Tibial nerve (tissue), 4 donors: Measurements from ENCODE around the gene ZBTB7C.

Experiments
- EP300 ChIP-seq, 2 donors: sonication (generic); formaldehyde crosslinking; IDR thresholded peaks; one replicate each; pipeline ENCODE4 v1.6.1; 2017; ENCODE audit warnings: antibody characterized with exemption in 2 of 2, mild to moderate bottlenecking in 1 of 2
- POLR2A ChIP-seq, 2 donors: fragments of 450-650 bp; IDR thresholded peaks; one replicate each; pipeline ENCODE4 v1.6.1; 2017; ENCODE audit warnings: antibody characterized with exemption in 2 of 2, mild to moderate bottlenecking in 2 of 2, moderate library complexity in 2 of 2
- TF ChIP-seq, protein P1 (sequence below), 5 experiments: fragments of 200-600 bp in 3 of 5; fragments of 450-650 bp in 2 of 5; sonication (generic) in 3 of 5; IDR thresholded peaks; one replicate each; pipeline ENCODE4 v1.5.1; 2016 to 2019; ENCODE audit warnings: antibody characterized with exemption in 5 of 5, mild to moderate bottlenecking in 3 of 5, moderate library complexity in 2 of 5

DNA sequence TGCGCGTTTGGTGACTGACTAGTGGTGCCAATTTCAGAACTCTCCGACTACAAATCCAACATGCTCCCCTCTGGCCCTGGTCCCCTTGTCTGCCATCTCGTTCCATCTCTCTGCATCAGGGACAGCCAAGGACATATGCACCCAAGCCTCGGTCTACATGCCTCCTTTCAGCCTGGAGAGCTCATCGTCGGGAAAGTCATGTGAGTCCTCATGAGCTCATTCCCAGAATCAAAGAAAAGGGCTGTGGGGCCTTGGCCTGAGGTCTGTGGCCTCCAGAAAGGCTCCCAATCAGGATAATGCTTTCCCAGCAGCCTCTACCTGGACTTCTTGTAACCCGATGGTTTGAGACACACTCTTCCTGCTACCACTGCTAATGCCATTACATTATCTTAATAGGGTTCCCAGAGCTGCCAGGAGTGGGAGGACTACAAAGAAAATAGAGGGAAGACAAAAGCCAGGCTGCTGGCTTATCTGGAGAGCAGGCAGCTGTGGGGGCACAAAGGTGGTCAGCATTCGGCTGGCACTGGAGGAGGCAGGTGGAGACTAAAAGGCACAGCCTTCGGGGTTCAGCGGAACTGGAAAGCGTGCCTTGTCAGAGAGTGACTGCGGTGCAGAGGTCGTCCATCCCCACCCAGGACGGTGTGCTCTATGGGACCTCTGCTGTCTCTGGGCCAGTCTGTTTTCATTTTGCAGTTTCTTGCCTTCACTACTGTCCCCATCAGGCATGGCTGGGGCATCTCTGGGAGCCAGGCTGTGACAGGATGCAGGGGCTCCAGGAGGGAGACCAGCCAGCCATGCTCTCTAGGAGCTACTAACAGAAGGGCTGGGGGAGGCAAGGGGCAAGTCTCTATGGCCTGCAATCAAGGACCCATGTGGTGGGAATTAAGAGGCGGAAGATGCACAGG lies 374.3 kb downstream of the ZBTB7C start:
- no peak for TF ChIP-seq POLR2A (IDR thresholded peaks at IDR 0.05)
- TF ChIP-seq, protein P1, sequence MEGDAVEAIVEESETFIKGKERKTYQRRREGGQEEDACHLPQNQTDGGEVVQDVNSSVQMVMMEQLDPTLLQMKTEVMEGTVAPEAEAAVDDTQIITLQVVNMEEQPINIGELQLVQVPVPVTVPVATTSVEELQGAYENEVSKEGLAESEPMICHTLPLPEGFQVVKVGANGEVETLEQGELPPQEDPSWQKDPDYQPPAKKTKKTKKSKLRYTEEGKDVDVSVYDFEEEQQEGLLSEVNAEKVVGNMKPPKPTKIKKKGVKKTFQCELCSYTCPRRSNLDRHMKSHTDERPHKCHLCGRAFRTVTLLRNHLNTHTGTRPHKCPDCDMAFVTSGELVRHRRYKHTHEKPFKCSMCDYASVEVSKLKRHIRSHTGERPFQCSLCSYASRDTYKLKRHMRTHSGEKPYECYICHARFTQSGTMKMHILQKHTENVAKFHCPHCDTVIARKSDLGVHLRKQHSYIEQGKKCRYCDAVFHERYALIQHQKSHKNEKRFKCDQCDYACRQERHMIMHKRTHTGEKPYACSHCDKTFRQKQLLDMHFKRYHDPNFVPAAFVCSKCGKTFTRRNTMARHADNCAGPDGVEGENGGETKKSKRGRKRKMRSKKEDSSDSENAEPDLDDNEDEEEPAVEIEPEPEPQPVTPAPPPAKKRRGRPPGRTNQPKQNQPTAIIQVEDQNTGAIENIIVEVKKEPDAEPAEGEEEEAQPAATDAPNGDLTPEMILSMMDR (IDR thresholded peaks at IDR 0.05): no peak
- no peak for TF ChIP-seq EP300 (IDR thresholded peaks at IDR 0.05)
